Measurements from ENCODE around the gene TLE4.

The TLE4 gene

GRCh38 chr9:79572032-79572607 lies 355 bp downstream of the TLE4 start:
- DNase-seq (ENCODE audit: low read depth) = no peak

- no peak for DNase-seq (ENCODE audit: low read depth)
These were observed 1.0 kb downstream of the TLE4 start for GRCh38 chr9:79572608-79573411.

GRCh38 chr9:79573412-79573923 lies 1.7 kb downstream of the TLE4 start:
- no peak for DNase-seq (ENCODE audit: low read depth)

- no peak for DNase-seq (ENCODE audit: low read depth)
These were observed 2.4 kb downstream of the TLE4 start for GRCh38 chr9:79574136-79574535.

- DNase-seq (ENCODE audit: low read depth) = no peak
These were observed 3.0 kb downstream of the TLE4 start for GRCh38 chr9:79574781-79575180.

GRCh38 chr9:79575547-79575946 lies 3.8 kb downstream of the TLE4 start:
- DNase-seq (ENCODE audit: low read depth) = no peak

- peak; percentile 81 for DNase-seq (ENCODE audit: low read depth)
These were observed 6.4 kb downstream of the TLE4 start for GRCh38 chr9:79577969-79578723.

- no peak for DNase-seq (ENCODE audit: low read depth)
These were observed 7.1 kb downstream of the TLE4 start for GRCh38 chr9:79578891-79579290.

GRCh38 chr9:79579624-79580023 lies 7.9 kb downstream of the TLE4 start:
- no peak for DNase-seq (ENCODE audit: low read depth)

GRCh38 chr9:79580055-79580454 lies 8.3 kb downstream of the TLE4 start:
- DNase-seq (ENCODE audit: low read depth) = no peak

- no peak for DNase-seq (ENCODE audit: low read depth)
These were observed 9.6 kb downstream of the TLE4 start for GRCh38 chr9:79581388-79581787.

- DNase-seq (ENCODE audit: low read depth) = peak; percentile 65
These were observed 10.0 kb downstream of the TLE4 start for GRCh38 chr9:79581794-79582193.

GRCh38 chr9:79583952-79584654 lies 12.3 kb downstream of the TLE4 start:
- no peak for DNase-seq (ENCODE audit: low read depth)

GRCh38 chr9:79584655-79584982 lies 12.9 kb downstream of the TLE4 start:
- DNase-seq (ENCODE audit: low read depth) = no peak

GRCh38 chr9:79588488-79589223 lies 16.9 kb downstream of the TLE4 start:
- no peak for DNase-seq (ENCODE audit: low read depth)

GRCh38 chr9:79591458-79591857 lies 19.7 kb downstream of the TLE4 start:
- no peak for DNase-seq (ENCODE audit: low read depth)

GRCh38 chr9:79592726-79593493 lies 21.1 kb downstream of the TLE4 start:
- no peak for DNase-seq (ENCODE audit: low read depth)

- DNase-seq (ENCODE audit: low read depth) = no peak
These were observed 27.0 kb downstream of the TLE4 start for GRCh38 chr9:79598562-79599345.

GRCh38 chr9:79600466-79600865 lies 28.7 kb downstream of the TLE4 start:
- no peak for DNase-seq (ENCODE audit: low read depth)
